ENCODE results near the gene PGA3.
"Not testable (repeated sequence)": the region's sequence is repeated elsewhere in the genome, so short reads cannot be mapped to it uniquely, and the experiment has no call there.

PGA3 gene

DNA sequence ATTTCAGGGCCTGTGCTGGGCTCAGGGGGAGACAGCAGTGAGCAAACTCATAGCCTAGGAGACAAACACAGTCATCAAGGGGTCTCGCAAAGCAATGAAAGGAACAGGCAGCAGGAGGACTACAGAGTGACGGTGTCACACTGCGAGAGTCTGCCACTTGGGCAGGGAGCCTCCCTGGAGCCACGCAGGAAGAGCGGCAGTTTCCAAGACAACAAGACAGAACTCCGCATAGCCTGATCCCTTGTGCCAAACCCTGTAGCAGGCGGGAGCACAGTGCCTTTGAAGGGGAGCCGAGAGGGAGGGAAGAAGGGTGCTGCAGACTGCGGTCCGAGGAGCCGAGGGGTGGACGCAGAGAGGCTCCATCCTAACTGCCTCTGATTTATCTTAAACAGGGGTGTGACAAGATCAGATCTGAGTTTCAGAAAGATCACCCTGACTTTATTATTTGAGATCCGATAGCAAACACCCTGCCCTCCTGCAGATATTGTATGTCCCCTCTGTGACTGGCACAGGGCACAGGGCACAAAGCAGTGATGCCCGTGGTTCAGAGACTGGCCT, 1.3 kb downstream of the PGA3 start:
- not testable (repeated sequence) for DNase-seq (ENCODE audit: low read depth in 2 of 3, low spot score in 2 of 3)

DNA sequence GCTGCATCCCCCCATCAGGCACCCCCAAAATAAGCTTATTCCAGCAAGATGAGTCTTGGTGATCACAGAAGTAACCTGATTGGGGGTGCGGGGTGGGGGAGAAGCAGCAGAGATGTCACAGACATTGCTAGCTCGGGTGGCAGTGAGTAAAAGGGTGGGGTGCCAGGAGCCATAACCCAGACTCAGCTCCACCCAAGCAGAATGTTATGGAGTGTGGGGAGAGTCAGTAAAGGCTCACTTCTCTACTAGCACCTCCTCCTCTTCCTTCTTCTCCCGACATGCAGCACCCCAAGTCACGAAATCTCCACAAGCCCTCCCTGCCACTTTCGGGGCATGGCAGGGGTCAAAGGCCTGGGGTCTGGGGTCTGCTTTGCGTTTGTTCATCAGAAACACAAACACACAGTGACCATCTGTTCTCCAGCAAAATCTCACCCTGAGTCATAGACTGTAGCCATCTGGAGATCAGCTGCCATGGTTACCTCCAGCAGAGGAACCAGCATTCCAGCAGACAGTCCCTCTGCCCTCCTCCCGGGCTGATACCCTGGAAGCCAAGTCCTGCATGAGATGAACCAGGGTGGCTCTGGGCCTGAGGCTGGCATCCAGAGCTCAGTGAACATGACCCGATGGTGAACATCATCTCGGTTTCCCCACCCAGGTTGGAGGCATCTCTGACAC, 4.5 kb downstream of the PGA3 start:
- DNase-seq (ENCODE audit: low read depth in 2 of 3, low spot score in 2 of 3): not testable (repeated sequence)

DNA sequence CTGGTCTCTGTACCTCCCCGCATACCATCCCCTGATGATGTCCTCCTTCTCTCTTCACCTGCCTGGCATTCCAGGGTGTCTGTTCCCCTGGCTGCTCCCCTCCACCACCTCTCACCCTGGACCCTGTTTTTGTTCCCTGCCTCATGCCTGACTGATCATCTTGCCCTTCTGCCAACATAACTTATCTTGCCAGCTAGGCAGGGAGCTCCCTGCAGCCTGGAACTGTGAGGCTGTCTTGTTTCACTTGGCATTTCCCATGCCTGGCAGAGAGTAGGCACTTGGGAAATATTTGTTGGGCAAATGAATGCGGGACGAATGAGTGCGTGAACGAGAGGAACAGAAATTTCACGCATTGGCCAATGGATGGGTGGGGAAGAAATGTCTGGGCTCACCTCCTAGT, 7.3 kb downstream of the PGA3 start:
- not testable (repeated sequence) for DNase-seq (ENCODE audit: low read depth in 2 of 3, low spot score in 2 of 3)

DNA sequence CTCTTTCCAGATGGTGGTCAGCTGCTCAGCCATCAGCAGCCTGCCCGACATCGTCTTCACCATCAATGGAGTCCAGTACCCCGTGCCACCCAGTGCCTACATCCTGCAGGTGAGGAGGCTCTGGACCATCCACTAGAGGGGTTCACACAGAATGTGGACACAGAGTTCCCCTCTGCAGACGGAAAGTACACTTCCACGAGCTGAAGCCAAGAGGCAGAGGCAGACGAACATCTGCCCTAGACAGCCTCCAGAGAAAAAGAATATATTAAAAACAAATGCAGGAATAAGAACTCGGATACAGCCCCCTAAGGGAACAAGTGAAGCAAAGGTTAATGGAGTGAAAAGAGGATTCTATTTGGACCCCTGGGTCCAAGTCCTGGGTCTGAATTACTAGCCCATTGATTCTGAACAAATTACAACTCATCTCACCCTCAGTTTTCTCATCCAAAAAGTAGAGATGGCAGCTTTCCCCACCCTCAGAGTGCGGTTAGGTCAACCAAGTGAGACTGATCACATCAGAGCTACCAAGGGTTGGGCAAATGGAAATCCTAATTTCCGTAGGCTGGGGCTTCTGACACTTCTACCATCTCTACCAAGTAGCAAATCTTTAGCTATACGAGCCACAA, 8.1 kb downstream of the PGA3 start:
- DNase-seq (ENCODE audit: low read depth in 2 of 3, low spot score in 2 of 3): not testable (repeated sequence)

DNA sequence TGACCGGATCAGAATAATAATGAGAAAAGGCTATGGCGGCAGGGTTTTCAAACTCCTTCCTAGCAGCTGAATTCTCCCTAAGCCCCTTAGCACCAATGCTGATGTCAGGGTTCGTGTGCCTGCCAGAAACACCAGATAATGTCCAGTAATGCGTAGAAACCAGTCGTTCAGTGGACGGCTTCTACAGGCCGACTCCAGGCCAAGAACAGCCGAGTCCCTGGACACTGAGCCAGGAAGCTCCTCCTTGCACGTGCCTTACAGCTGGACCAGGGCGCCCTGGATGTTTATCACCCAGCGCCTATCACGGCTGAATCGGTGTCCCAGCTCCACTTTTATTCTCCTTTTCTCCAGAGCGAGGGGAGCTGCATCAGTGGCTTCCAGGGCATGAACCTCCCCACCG, 8.9 kb downstream of the PGA3 start:
- not testable (repeated sequence) for DNase-seq (ENCODE audit: low read depth in 2 of 3, low spot score in 2 of 3)

DNA sequence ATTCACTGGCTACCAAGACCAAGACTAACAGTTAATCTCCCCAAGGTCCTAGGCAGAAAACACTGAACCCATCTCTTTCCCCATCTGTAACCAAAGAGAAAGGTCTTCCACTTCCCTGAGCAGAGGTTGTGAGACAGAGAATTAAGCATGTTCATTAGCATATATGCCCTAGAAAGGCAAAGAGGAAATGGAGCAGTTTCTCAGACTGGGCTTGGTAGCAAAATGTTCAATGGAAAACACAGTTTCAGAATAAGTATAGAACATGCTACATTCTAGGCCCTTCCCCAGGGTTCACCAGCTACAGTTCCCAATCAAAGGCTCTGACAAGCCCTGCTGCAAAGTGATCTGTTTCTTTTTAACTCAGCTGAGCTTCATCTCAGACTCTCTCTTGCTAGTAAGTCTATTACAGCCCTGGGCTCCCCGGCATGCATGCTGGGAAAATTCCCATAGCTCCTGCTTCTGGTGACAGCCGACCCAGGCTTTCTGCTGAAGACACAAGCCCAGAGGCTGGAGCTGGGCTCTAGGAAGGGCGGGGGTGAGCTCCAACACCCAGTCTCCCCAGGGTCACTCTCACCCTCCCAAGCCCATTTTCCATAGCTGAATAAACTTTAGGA, 10.5 kb downstream of the PGA3 start:
- not testable (repeated sequence) for DNase-seq (ENCODE audit: low read depth in 2 of 3, low spot score in 2 of 3)

DNA sequence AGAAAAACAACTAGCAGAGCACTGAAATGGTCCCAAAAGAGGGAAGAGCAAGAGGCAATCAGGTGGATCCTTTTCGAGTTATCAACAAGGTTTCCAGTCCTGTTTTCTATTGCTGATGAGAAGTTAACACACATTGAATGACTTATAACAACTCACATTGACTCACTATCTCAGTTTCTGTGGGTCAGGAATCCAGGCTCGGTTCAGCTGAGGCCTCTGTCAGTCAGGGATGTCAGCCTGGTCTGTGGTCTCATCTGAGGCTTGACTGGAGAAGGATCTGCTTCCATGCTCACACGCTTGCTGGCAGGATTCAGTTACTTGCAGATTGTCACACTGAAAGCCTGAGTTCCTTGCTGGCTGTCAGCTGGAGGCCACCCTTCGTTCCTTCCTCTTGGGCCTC, 15.0 kb downstream of the PGA3 start:
- not testable (repeated sequence) for DNase-seq (ENCODE audit: low read depth in 2 of 3, low spot score in 2 of 3)

DNA sequence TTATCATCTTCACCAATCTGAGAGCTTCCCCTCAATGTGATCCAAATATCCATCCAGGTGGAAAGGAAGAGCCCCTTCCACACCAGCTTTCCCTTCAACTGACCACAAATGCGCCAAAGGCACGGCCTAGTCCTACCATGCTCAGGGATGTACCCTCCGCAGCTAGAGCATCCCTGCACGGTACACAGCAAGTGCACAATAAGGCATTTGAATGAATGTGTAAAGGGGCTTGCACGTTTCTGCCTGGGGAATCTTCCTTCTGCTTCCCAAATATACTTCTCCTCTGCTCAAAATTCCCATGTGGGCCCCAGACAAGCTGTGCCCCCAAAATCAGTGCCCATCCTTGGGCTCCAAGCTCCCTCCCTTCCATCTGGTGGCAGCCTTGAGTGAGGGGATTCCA, 15.7 kb downstream of the PGA3 start:
- DNase-seq (ENCODE audit: low read depth in 2 of 3, low spot score in 2 of 3): not testable (repeated sequence)

DNA sequence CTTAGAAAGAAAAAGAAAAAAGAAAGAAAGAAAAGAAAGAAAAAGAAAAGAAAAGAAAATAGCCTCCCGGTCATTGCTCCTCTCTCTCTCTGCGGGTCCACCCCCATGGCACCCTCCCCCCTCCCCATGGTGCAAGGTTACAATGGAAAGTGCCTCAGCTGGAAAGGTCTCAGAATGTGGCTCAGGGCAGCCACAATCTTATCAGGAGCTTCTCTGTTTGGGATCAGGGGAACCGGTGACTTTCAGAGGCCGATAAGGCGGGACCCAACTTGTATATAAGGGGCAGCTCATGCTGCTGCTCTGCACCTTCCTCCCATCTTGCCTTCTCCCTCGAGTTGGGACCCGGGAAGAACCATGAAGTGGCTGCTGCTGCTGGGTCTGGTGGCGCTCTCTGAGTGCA, 18.7 kb downstream of the PGA3 start, which contains the start of gene PGA4:
PGA4 (plus strand) TSS at position 301 of the 400 bp plus-strand sequence; CDS start at position 355, 54 bp downstream.
- not testable (repeated sequence) for DNase-seq (ENCODE audit: low read depth in 2 of 3, low spot score in 2 of 3)

DNA sequence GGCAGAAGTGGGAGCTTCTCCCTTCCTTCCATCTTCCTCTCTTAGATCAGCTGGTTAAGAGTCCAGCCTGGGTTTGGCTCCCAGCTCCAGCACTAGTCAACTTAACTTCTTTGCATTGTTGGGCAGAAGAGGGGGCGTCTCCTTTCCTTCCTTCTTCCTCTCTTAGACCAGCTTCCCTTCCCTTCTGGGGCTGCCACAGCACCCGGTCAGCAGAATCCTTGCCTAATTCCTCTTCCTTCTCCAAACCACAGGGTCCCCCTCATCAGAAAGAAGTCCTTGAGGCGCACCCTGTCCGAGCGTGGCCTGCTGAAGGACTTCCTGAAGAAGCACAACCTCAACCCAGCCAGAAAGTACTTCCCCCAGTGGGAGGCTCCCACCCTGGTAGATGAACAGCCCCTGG, 19.4 kb downstream of the PGA3 start:
- DNase-seq (ENCODE audit: low read depth in 2 of 3, low spot score in 2 of 3): not testable (repeated sequence)

DNA sequence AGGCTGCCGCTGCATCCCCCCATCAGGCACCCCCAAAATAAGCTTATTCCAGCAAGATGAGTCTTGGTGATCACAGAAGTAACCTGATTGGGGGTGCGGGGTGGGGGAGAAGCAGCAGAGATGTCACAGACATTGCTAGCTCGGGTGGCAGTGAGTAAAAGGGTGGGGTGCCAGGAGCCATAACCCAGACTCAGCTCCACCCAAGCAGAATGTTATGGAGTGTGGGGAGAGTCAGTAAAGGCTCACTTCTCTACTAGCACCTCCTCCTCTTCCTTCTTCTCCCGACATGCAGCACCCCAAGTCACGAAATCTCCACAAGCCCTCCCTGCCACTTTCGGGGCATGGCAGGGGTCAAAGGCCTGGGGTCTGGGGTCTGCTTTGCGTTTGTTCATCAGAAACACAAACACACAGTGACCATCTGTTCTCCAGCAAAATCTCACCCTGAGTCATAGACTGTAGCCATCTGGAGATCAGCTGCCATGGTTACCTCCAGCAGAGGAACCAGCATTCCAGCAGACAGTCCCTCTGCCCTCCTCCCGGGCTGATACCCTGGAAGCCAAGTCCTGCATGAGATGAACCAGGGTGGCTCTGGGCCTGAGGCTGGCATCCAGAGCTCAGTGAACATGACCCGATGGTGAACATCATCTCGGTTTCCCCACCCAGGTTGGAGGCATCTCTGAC, 23.3 kb downstream of the PGA3 start:
- not testable (repeated sequence) for DNase-seq (ENCODE audit: low read depth in 2 of 3, low spot score in 2 of 3)

DNA sequence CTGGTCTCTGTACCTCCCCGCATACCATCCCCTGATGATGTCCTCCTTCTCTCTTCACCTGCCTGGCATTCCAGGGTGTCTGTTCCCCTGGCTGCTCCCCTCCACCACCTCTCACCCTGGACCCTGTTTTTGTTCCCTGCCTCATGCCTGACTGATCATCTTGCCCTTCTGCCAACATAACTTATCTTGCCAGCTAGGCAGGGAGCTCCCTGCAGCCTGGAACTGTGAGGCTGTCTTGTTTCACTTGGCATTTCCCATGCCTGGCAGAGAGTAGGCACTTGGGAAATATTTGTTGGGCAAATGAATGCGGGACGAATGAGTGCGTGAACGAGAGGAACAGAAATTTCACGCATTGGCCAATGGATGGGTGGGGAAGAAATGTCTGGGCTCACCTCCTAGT, 26.1 kb downstream of the PGA3 start:
- not testable (repeated sequence) for DNase-seq (ENCODE audit: low read depth in 2 of 3, low spot score in 2 of 3)

DNA sequence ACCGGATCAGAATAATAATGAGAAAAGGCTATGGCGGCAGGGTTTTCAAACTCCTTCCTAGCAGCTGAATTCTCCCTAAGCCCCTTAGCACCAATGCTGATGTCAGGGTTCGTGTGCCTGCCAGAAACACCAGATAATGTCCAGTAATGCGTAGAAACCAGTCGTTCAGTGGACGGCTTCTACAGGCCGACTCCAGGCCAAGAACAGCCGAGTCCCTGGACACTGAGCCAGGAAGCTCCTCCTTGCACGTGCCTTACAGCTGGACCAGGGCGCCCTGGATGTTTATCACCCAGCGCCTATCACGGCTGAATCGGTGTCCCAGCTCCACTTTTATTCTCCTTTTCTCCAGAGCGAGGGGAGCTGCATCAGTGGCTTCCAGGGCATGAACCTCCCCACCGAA, 27.7 kb downstream of the PGA3 start:
- DNase-seq (ENCODE audit: low read depth in 2 of 3, low spot score in 2 of 3): not testable (repeated sequence)

DNA sequence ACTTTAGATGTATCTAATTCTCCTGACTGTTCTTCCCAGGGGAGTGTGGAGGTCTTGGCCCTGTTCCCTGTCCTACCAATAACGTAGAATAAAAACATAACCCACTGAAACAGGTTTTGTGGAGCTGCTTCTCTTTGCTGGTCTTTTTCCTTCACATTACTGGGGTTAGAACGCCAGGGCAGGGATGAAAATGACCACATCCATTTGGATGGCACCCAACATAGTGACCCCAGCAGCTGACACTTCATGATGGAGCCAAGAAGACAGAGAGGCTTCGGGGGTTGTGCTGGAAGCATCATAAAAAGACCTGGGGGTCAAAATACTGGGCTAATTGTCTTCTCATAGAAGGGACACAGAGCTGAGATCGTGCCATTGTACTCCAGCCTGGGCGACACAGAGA, 28.3 kb downstream of the PGA3 start:
- DNase-seq (ENCODE audit: low read depth in 2 of 3, low spot score in 2 of 3): not testable (repeated sequence)

DNA sequence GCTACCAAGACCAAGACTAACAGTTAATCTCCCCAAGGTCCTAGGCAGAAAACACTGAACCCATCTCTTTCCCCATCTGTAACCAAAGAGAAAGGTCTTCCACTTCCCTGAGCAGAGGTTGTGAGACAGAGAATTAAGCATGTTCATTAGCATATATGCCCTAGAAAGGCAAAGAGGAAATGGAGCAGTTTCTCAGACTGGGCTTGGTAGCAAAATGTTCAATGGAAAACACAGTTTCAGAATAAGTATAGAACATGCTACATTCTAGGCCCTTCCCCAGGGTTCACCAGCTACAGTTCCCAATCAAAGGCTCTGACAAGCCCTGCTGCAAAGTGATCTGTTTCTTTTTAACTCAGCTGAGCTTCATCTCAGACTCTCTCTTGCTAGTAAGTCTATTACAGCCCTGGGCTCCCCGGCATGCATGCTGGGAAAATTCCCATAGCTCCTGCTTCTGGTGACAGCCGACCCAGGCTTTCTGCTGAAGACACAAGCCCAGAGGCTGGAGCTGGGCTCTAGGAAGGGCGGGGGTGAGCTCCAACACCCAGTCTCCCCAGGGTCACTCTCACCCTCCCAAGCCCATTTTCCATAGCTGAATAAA, 29.3 kb downstream of the PGA3 start:
- not testable (repeated sequence) for DNase-seq (ENCODE audit: low read depth in 2 of 3, low spot score in 2 of 3)

DNA sequence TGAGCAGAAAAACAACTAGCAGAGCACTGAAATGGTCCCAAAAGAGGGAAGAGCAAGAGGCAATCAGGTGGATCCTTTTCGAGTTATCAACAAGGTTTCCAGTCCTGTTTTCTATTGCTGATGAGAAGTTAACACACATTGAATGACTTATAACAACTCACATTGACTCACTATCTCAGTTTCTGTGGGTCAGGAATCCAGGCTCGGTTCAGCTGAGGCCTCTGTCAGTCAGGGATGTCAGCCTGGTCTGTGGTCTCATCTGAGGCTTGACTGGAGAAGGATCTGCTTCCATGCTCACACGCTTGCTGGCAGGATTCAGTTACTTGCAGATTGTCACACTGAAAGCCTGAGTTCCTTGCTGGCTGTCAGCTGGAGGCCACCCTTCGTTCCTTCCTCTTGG, 33.8 kb downstream of the PGA3 start:
- DNase-seq (ENCODE audit: low read depth in 2 of 3, low spot score in 2 of 3): not testable (repeated sequence)

DNA sequence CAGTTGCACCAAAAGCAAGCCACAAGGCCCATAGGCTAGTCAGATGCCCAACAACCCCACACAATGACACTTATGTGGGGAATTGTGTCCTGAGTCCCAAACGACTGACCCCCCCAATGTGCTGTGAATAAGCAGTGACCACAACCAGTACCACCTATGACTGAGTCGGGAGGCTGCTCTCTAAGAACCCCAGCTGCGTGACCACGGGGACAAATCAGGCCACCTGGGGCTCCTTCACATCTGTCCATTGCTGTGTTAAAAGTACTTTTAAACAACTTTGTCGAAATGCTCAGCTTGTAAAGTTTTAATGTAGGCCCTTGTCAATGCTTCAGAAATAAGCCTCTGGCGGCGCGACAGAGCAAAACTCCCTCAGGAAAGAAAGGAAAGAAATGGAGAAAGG, 37.0 kb downstream of the PGA3 start:
- not testable (repeated sequence) for DNase-seq (ENCODE audit: low read depth in 2 of 3, low spot score in 2 of 3)

DNA sequence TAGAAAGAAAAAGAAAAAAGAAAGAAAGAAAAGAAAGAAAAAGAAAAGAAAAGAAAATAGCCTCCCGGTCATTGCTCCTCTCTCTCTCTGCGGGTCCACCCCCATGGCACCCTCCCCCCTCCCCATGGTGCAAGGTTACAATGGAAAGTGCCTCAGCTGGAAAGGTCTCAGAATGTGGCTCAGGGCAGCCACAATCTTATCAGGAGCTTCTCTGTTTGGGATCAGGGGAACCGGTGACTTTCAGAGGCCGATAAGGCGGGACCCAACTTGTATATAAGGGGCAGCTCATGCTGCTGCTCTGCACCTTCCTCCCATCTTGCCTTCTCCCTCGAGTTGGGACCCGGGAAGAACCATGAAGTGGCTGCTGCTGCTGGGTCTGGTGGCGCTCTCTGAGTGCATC, 37.6 kb downstream of the PGA3 start, which contains the start of gene PGA5:
PGA5 (plus strand) TSS at position 301 of the 400 bp plus-strand sequence; CDS start at position 353, 52 bp downstream.
- not testable (repeated sequence) for DNase-seq (ENCODE audit: low read depth in 2 of 3, low spot score in 2 of 3)

DNA sequence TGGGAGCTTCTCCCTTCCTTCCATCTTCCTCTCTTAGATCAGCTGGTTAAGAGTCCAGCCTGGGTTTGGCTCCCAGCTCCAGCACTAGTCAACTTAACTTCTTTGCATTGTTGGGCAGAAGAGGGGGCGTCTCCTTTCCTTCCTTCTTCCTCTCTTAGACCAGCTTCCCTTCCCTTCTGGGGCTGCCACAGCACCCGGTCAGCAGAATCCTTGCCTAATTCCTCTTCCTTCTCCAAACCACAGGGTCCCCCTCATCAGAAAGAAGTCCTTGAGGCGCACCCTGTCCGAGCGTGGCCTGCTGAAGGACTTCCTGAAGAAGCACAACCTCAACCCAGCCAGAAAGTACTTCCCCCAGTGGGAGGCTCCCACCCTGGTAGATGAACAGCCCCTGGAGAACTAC, 38.2 kb downstream of the PGA3 start:
- not testable (repeated sequence) for DNase-seq (ENCODE audit: low read depth in 2 of 3, low spot score in 2 of 3)

DNA sequence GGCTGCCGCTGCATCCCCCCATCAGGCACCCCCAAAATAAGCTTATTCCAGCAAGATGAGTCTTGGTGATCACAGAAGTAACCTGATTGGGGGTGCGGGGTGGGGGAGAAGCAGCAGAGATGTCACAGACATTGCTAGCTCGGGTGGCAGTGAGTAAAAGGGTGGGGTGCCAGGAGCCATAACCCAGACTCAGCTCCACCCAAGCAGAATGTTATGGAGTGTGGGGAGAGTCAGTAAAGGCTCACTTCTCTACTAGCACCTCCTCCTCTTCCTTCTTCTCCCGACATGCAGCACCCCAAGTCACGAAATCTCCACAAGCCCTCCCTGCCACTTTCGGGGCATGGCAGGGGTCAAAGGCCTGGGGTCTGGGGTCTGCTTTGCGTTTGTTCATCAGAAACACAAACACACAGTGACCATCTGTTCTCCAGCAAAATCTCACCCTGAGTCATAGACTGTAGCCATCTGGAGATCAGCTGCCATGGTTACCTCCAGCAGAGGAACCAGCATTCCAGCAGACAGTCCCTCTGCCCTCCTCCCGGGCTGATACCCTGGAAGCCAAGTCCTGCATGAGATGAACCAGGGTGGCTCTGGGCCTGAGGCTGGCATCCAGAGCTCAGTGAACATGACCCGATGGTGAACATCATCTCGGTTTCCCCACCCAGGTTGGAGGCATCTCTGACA, 42.1 kb downstream of the PGA3 start:
- not testable (repeated sequence) for DNase-seq (ENCODE audit: low read depth in 2 of 3, low spot score in 2 of 3)

Measured in activated CD8-positive, alpha-beta memory T cell treated with anti-CD3 and anti-CD28 coated beads for 48 hours (primary cell).